ENCODE measurements around the gene QKI.
"Not testable (repeated sequence)": the region's sequence is repeated elsewhere in the genome, so short reads cannot be mapped to it uniquely, and the experiment has no call there.

Gene QKI

DNA sequence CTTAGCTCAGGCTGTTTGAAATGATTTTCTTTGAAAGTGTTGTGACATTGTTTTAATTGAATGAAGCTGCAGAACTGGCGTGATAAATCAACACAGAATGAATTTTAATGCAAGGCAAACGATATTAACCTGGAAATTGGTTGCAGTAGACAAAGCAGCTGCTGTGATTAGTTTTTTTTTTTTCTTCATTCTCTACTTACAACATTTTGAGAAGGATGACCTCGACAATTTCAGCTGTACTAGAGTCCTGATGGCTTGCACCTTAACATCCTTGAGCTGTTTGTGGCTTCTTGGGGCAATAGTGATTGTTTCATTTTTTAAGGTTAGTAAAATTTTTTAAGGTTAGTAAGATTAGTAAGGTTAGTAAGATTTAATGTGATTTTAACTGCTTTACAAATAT, 54.2 kb downstream of the QKI start:
- Histone ChIP-seq H3K36me3 (ENCODE audit: control insufficient read depth in 2 of 2, insufficient read depth in 2 of 2, low read length in 2 of 2) (no peaks in the 10 kb centered on the region), H3K4me1 (ENCODE audit: control insufficient read depth in 2 of 2, insufficient read depth in 2 of 2, low read length in 2 of 2) (no peaks in the 10 kb centered on the region), H3K9me3 (ENCODE audit: control insufficient read depth in 2 of 2, low read length in 2 of 2) (no peaks in the 10 kb centered on the region), H3K4me3 (ENCODE audit: low read length in 2 of 2) (no peak overlapping the region), H3K9ac (ENCODE audit: low read depth in 1 of 2, low read length in 2 of 2) (no peak overlapping the region), H3K27me3 (ENCODE audit: control insufficient read depth in 2 of 2, insufficient read depth in 2 of 2, low read length in 2 of 2) (no peaks in the 10 kb centered on the region), H3K27ac (ENCODE audit: low read depth in 2 of 2, low read length in 2 of 2) (no peak overlapping the region)

DNA sequence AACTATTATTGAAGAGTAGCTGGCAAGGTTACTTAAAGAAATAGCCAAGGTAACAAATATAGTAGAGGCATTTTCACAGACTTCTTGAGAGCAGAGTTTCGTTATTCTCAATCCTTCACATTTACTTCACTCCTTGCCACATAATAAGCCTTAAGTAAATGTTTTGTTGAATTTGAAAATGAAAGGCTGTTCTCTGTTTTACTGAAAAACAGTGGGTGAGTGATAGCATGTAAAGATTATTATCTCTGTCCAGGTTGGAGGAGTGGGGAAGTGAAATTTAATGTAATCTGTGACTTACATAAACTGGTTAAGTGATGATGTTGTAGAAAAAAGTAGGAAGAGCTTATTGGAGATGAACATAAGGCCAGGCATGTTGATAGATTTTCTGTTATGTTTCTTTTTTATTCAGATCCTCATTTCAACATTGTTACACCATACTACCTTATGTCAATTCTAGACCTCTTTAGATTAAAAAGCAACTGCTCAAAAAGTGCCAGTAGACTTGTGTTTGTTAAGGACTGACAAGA, 55.0 kb downstream of the QKI start:
- Histone ChIP-seq H3K9me3 (ENCODE audit: control insufficient read depth in 2 of 2, low read length in 2 of 2) (no peaks in the 10 kb centered on the region), H3K4me1 (ENCODE audit: control insufficient read depth in 2 of 2, insufficient read depth in 2 of 2, low read length in 2 of 2) (no peaks in the 10 kb centered on the region), H3K36me3 (ENCODE audit: control insufficient read depth in 2 of 2, insufficient read depth in 2 of 2, low read length in 2 of 2) (no peaks in the 10 kb centered on the region), H3K27ac (ENCODE audit: low read depth in 2 of 2, low read length in 2 of 2) (no peak overlapping the region), H3K27me3 (ENCODE audit: control insufficient read depth in 2 of 2, insufficient read depth in 2 of 2, low read length in 2 of 2) (no peaks in the 10 kb centered on the region), H3K9ac (ENCODE audit: low read depth in 1 of 2, low read length in 2 of 2) (no peak overlapping the region), H3K4me3 (ENCODE audit: low read length in 2 of 2) (no peak overlapping the region)

DNA sequence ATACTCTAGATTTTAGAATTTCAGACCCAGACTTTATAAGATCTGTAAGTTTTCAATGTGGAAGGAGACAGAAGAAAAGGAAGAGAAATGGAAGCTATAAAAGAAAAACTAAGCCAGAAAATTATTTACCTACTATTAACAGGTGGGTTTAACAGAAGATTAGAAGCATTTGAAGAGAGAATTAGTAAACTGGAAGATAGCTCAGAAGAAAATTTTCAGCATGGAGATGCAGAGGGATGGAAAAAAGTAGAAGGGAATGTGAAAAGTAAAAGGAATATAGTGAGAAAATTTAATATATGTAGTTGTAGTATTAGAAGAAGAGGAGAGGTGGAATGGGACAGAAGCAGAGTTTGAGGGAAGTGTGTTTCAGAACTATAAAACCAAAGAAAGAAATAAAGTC, 56.1 kb downstream of the QKI start:
- Histone ChIP-seq H3K4me1 (ENCODE audit: control insufficient read depth in 2 of 2, insufficient read depth in 2 of 2, low read length in 2 of 2) (no peaks in the 10 kb centered on the region), H3K9ac (ENCODE audit: low read depth in 1 of 2, low read length in 2 of 2) (no peak overlapping the region), H3K27me3 (ENCODE audit: control insufficient read depth in 2 of 2, insufficient read depth in 2 of 2, low read length in 2 of 2) (no peaks in the 10 kb centered on the region), H3K27ac (ENCODE audit: low read depth in 2 of 2, low read length in 2 of 2) (no peak overlapping the region), H3K36me3 (ENCODE audit: control insufficient read depth in 2 of 2, insufficient read depth in 2 of 2, low read length in 2 of 2) (no peaks in the 10 kb centered on the region), H3K9me3 (ENCODE audit: control insufficient read depth in 2 of 2, low read length in 2 of 2) (no peaks in the 10 kb centered on the region), H3K4me3 (ENCODE audit: low read length in 2 of 2) (no peak overlapping the region)

DNA sequence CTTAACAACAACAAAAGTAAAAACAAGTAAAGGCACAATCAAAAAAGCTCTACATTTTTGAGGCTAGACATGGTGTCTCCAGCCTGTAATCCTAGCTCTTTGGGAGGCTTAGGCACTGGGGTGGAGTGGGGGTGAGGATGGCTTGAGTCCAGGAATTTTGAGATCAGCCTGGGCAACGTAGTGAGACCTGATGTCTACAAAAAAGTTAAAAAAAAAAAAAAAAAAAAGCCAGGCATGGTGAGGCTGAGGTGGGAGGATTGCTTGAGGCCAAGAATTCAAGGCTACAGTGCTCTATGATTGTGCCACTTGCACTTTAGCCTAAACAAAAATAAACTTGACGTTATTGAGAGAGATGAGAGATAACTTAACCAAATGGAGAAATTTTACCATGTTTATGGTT, 60.1 kb downstream of the QKI start:
- Histone ChIP-seq H3K27ac (ENCODE audit: low read depth in 2 of 2, low read length in 2 of 2) (no peak overlapping the region), H3K27me3 (ENCODE audit: control insufficient read depth in 2 of 2, insufficient read depth in 2 of 2, low read length in 2 of 2) (no peaks in the 10 kb centered on the region), H3K9ac (ENCODE audit: low read depth in 1 of 2, low read length in 2 of 2) (no peak overlapping the region), H3K4me3 (ENCODE audit: low read length in 2 of 2) (no peak overlapping the region), H3K4me1 (ENCODE audit: control insufficient read depth in 2 of 2, insufficient read depth in 2 of 2, low read length in 2 of 2) (no peaks in the 10 kb centered on the region), H3K9me3 (ENCODE audit: control insufficient read depth in 2 of 2, low read length in 2 of 2) (no peaks in the 10 kb centered on the region), H3K36me3 (ENCODE audit: control insufficient read depth in 2 of 2, insufficient read depth in 2 of 2, low read length in 2 of 2) (no peaks in the 10 kb centered on the region)

DNA sequence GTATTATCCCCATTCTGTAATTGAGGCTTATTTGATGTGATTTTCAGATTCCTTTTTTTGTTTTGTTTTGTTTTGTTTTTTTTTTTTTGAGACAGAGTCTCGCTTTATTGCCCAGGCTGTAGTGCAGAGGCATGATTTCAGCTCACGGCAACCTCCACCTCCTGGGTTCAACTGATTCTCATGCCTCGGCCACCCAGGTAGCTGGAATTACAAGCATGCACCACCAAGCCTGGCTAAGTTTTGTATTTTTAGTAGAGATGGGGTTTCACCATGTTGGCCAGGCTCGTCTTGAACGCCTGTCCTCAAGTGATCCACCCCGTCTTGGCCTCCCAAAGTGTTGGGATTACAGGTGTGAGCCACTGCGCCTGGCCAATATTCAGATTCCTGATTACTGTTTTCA, 62.4 kb downstream of the QKI start:
- H3K36me3 ChIP-seq (ENCODE audit: control insufficient read depth in 2 of 2, insufficient read depth in 2 of 2, low read length in 2 of 2); H3K27ac ChIP-seq (ENCODE audit: low read depth in 2 of 2, low read length in 2 of 2); H3K9me3 ChIP-seq (ENCODE audit: control insufficient read depth in 2 of 2, low read length in 2 of 2); H3K4me3 ChIP-seq (ENCODE audit: low read length in 2 of 2); H3K4me1 ChIP-seq (ENCODE audit: control insufficient read depth in 2 of 2, insufficient read depth in 2 of 2, low read length in 2 of 2); H3K9ac ChIP-seq (ENCODE audit: low read depth in 1 of 2, low read length in 2 of 2); H3K27me3 ChIP-seq (ENCODE audit: control insufficient read depth in 2 of 2, insufficient read depth in 2 of 2, low read length in 2 of 2): not testable (repeated sequence)

DNA sequence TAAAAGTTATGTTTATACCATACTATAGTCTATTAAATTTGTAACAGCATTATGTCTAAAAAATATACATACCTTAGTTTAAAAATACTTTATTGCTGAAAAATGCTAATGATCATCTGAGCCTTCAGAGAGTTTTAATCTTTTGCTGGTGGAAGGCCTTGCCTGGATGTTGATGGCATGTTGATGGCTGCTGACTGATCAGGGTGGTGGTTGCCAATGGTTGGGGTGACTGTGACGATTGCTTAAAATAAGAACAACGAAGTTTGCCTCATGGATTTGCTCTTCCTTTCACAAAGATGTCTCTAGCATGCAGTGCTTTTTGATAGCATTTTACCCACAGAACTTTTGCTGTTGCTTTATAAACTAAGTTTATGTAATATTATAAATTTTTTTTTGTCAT, 68.6 kb downstream of the QKI start:
- Histone ChIP-seq H3K27ac (ENCODE audit: low read depth in 2 of 2, low read length in 2 of 2) (no peak overlapping the region), H3K4me1 (ENCODE audit: control insufficient read depth in 2 of 2, insufficient read depth in 2 of 2, low read length in 2 of 2) (no peaks in the 10 kb centered on the region), H3K9me3 (ENCODE audit: control insufficient read depth in 2 of 2, low read length in 2 of 2) (no peaks in the 10 kb centered on the region), H3K4me3 (ENCODE audit: low read length in 2 of 2) (no peak overlapping the region), H3K36me3 (ENCODE audit: control insufficient read depth in 2 of 2, insufficient read depth in 2 of 2, low read length in 2 of 2) (no peaks in the 10 kb centered on the region), H3K27me3 (ENCODE audit: control insufficient read depth in 2 of 2, insufficient read depth in 2 of 2, low read length in 2 of 2) (no peaks in the 10 kb centered on the region), H3K9ac (ENCODE audit: low read depth in 1 of 2, low read length in 2 of 2) (no peak overlapping the region)

DNA sequence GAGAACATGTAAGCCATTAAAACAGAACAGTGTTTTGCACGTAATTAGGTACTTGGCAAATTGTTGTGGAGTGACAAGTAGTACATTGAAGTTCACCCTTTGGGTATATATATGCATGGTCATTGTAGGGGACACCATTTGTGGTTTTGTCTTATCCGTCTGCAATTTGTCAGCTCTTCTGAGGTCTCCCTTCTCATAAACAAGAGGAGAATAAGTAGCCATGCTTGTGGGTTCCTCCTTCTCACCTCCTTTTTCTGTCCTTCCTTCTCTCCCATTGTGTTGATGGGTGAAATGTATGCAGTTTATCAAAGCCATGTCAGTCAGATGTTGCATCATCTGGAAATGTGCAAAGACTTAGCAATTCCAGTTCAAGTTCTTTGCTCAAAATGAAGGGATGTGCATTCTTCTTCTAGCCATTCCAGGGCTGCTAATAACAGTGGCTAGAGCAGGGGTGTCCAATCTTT, 70.9 kb downstream of the QKI start:
- H3K9ac ChIP-seq (ENCODE audit: low read depth in 1 of 2, low read length in 2 of 2), result no peak overlapping the region
- H3K27me3 ChIP-seq (ENCODE audit: control insufficient read depth in 2 of 2, insufficient read depth in 2 of 2, low read length in 2 of 2), result no peaks in the 10 kb centered on the region
- no peaks in the 10 kb centered on the region for H3K9me3 ChIP-seq (ENCODE audit: control insufficient read depth in 2 of 2, low read length in 2 of 2)
- H3K36me3 ChIP-seq (ENCODE audit: control insufficient read depth in 2 of 2, insufficient read depth in 2 of 2, low read length in 2 of 2), result no peaks in the 10 kb centered on the region
- no peaks in the 10 kb centered on the region for H3K4me1 ChIP-seq (ENCODE audit: control insufficient read depth in 2 of 2, insufficient read depth in 2 of 2, low read length in 2 of 2)
- H3K27ac ChIP-seq (ENCODE audit: low read depth in 2 of 2, low read length in 2 of 2), result no peak overlapping the region
- no peak overlapping the region for H3K4me3 ChIP-seq (ENCODE audit: low read length in 2 of 2)

DNA sequence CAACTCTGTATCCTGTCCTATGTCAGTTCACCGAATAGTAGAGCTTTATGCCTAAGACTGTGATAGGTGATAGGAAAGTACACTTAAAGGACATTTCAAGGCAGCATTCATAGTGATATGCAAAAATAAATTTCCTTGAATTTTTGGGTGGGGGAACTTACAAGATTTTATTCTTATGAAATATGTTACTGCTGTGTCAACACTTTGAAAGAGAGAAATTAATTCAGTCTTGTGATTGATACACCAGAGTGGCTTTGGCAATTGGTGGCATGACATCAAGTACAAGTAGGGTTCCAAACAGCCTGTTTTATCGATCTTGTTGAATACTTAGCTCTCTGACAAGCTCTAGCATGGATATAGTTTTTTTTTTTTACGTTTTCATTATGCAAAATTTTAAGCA, 72.3 kb downstream of the QKI start:
- Histone ChIP-seq H3K4me3 (ENCODE audit: low read length in 2 of 2) (no peak overlapping the region), H3K9me3 (ENCODE audit: control insufficient read depth in 2 of 2, low read length in 2 of 2) (no peaks in the 10 kb centered on the region), H3K4me1 (ENCODE audit: control insufficient read depth in 2 of 2, insufficient read depth in 2 of 2, low read length in 2 of 2) (no peaks in the 10 kb centered on the region), H3K9ac (ENCODE audit: low read depth in 1 of 2, low read length in 2 of 2) (no peak overlapping the region), H3K27ac (ENCODE audit: low read depth in 2 of 2, low read length in 2 of 2) (no peak overlapping the region), H3K36me3 (ENCODE audit: control insufficient read depth in 2 of 2, insufficient read depth in 2 of 2, low read length in 2 of 2) (no peaks in the 10 kb centered on the region), H3K27me3 (ENCODE audit: control insufficient read depth in 2 of 2, insufficient read depth in 2 of 2, low read length in 2 of 2) (no peaks in the 10 kb centered on the region)

DNA sequence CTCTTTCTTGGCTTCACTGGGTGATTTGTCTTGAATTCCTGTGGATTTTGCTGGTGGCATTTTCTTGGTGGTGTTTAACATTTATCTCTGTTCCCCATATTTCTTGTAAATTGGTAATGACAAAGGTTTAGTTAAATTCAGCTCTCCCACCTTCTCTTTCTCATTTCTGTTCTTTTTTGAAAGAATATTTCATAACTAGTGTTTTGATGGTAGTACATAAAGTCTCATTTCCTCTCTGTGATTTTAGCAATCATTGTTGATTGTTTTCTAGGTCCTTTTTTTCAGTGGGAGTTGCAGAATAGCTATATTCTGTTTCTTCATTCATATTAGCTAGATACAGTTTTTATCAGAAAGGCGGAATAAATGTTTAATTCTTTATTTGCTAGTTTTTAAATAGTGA, 73.1 kb downstream of the QKI start:
- Histone ChIP-seq H3K27me3 (ENCODE audit: control insufficient read depth in 2 of 2, insufficient read depth in 2 of 2, low read length in 2 of 2) (no peaks in the 10 kb centered on the region), H3K4me3 (ENCODE audit: low read length in 2 of 2) (no peak overlapping the region), H3K4me1 (ENCODE audit: control insufficient read depth in 2 of 2, insufficient read depth in 2 of 2, low read length in 2 of 2) (no peaks in the 10 kb centered on the region), H3K9me3 (ENCODE audit: control insufficient read depth in 2 of 2, low read length in 2 of 2) (no peaks in the 10 kb centered on the region), H3K27ac (ENCODE audit: low read depth in 2 of 2, low read length in 2 of 2) (no peak overlapping the region), H3K36me3 (ENCODE audit: control insufficient read depth in 2 of 2, insufficient read depth in 2 of 2, low read length in 2 of 2) (no peaks in the 10 kb centered on the region), H3K9ac (ENCODE audit: low read depth in 1 of 2, low read length in 2 of 2) (no peak overlapping the region)

DNA sequence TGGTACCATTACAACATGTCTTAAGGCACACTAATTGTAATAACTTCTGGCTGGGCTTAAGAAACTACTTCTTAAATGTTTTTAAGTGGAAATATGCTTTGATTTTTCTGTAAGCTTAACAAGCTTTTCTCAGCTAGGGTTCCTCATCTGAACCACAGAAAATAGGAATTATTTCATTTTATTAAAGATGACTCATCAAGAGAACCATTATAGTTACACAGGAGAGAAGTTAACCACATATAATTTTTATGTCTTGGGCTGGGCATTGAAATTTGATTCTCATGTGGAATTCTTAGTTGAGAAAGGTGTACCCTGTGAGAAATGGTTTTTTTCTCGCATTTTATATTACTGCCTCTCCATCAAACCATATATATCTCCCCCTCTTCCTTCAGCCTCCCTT, 75.1 kb downstream of the QKI start:
- no peaks in the 10 kb centered on the region for H3K27me3 ChIP-seq (ENCODE audit: control insufficient read depth in 2 of 2, insufficient read depth in 2 of 2, low read length in 2 of 2)
- H3K27ac ChIP-seq (ENCODE audit: low read depth in 2 of 2, low read length in 2 of 2), result no peak overlapping the region
- H3K9ac ChIP-seq (ENCODE audit: low read depth in 1 of 2, low read length in 2 of 2), result no peak overlapping the region
- no peaks in the 10 kb centered on the region for H3K9me3 ChIP-seq (ENCODE audit: control insufficient read depth in 2 of 2, low read length in 2 of 2)
- no peak overlapping the region for H3K4me3 ChIP-seq (ENCODE audit: low read length in 2 of 2)
- no peaks in the 10 kb centered on the region for H3K4me1 ChIP-seq (ENCODE audit: control insufficient read depth in 2 of 2, insufficient read depth in 2 of 2, low read length in 2 of 2)
- no peaks in the 10 kb centered on the region for H3K36me3 ChIP-seq (ENCODE audit: control insufficient read depth in 2 of 2, insufficient read depth in 2 of 2, low read length in 2 of 2)
